Fibroblast of upper back skin (primary cell): ENCODE measurements around the gene AKR1C1.
A peak's percentile ranks its signal among the peaks of the same experiment; 100 is the strongest.
"Not testable (repeated sequence)": the region's sequence is repeated elsewhere in the genome, so short reads cannot be mapped to it uniquely, and the experiment has no call there.

Experiments used
- DNase-seq: peaks from one replicate; pipeline ENCODE4 v3.0.0-alpha.2; 2013

Gene AKR1C1

DNA sequence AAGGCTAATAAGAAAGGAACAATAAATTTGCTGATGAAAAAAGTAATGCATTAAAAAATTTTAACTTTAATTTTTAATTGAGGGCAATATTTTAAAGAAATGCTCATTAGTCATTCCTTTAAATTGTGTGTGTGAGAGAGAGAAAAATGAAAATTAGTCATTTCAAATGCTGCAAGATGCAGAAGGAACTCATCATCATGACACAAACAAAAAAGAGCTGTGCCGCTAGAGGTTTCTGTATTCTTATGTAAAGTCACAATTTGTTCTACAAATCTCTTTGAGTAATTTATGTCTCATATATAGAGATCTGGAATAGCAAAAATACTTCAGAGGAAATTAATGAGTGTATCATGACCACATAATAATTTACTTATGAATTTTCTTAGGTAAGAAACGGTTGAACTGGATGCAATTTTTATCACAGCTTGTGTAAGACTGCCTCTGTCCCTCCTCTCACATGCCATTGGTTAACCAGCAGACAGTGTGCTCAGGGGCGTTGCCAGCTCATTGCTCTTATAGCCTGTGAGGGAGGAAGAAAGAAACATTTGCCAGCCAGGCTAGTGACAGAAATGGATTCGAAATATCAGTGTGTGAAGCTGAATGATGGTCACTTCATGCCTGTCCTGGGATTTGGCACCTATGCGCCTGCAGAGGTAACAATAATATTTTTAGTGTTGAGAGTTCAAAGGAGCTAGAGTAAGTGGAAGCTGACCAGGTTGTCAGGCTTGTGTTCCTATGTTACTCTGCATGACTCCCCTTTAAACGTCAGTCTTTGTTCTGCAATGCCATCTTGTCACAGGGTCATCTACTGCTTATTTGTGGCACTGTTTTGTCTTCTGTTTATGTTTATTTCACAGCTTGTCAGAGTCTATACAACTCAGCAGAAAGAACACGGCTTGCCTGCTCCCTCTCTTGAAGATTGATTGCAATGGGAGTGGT, at the start of gene AKR1C1:
Gene AKR1C1 (plus strand): TSS at position 540 of the 939 bp plus-strand sequence. CDS start 30 bp downstream, at position 570.
- DNase-seq = peak; percentile 20

DNA sequence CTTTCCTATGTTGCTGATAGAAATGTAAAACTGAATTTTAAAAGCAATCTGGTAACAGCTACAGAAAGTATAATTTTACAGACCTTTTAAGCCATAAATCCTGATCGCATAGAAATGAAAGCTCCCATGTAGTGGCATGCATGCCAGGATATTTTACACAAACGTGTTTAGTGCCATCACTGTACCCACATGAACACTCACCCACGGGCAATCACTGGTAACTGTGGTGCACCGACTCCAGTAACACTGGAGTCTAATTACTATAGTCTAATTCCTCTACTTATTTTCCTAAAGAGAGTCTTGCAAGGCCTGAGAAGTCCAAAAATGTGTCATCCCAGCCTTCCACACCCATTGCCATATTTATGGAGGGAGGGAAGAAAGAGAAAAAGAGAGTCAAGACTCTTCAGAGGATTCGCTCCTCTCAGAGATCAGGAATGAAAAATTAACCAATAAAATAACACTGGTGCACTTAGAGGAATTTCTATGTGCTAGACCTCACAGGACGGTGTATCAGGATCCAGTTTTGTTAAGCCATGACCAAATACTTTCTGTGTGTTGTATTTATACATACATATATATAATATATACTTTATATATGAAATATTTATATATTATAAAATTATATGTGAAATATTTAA, 48.9 kb upstream of the AKR1C1 start:
- no peak for DNase-seq

- no peak for DNase-seq
Observed at GRCh38 chr10:4916086-4916716, 47.0 kb upstream of the AKR1C1 start.

- no peak for DNase-seq
Observed at GRCh38 chr10:4918236-4918635, 45.0 kb upstream of the AKR1C1 start.

GRCh38 chr10:4924482-4924881, 38.7 kb upstream of the AKR1C1 start:
- DNase-seq = not testable (repeated sequence)

GRCh38 chr10:4926400-4926799, 36.8 kb upstream of the AKR1C1 start:
- DNase-seq = no peak

DNA sequence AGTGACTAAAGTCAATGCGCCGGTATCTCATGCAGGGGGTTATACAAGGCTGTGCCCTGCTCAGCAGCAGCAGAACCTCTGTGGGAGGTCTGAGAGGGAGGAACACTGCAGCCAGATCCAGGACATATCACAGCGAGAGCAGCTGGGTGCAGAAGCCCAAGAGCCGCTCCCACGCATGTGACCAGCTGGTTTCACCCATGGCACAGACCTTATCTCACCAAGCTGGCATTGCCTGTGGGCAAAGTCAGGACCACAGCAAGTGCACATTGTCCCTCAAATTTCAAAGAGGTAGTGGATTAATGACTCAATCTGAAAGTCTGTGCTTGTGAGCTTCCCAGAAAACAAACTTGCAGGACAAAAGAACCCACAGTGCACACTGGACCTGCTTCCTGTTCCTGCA, 31.6 kb upstream of the AKR1C1 start:
- no peak for DNase-seq

- DNase-seq = no peak
Observed at GRCh38 chr10:4934391-4934987, 28.7 kb upstream of the AKR1C1 start.

DNA sequence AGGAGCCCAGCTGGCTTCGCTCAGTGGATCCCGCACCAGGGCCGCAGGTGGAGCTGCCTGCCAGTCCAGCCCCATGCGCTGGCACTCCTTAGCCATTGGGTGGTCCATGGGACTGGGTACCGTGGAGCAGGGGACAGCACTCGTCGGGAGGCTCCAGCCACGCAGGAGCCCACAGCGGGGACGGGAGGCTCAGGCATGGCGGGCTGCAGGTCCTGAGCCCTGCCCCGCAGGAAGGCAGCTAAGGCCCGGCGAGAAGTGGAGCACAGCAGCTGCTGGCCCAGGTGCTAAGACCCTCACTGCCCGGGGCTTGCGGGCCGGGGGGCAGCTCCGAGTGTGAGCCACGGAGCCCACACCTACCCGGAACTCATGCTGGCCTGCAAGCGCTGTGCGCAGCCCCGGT, 25.9 kb upstream of the AKR1C1 start:
- no peak for DNase-seq

- DNase-seq = no peak
Observed at GRCh38 chr10:4939224-4940072, 23.8 kb upstream of the AKR1C1 start.

GRCh38 chr10:4940073-4940428, 23.2 kb upstream of the AKR1C1 start:
- not testable (repeated sequence) for DNase-seq

- not testable (repeated sequence) for DNase-seq
Observed at GRCh38 chr10:4940909-4941308, 22.3 kb upstream of the AKR1C1 start.

DNA sequence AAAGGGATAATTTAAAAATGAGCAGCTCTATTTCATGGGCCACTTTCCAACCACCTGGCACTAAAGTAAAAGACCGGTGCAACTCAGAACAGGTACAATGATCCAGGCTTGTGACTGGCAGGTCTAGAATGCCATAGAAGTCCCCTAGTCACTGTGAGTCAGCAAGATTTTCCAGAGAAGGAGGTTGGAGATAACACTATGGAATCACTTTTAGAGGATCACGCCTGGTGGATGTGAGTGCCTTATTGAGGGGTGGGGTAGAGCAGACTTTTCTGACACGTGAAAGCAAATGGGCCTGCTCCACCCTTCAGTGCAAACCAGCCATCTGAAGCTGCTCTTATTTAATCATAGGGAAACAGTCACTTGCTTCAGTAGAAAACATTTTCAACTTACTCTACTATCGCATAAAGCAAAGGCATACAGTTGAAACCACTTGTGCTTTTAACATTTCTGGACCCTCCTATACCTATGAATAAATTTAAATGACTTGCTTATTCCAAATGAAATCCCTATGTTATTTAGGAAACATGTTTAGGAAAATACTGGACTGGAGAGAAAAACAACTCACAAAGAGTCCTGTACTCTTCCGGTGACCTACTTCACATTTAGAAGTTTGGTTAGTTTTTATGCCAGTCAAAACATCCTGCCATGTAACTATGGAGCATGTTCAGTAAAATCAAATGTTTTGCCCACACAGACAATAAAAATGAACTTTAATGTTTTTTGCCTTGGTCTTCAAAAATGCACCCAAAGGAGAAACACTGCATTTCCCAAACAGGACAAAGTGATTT, 21.5 kb upstream of the AKR1C1 start:
- DNase-seq = no peak

DNA sequence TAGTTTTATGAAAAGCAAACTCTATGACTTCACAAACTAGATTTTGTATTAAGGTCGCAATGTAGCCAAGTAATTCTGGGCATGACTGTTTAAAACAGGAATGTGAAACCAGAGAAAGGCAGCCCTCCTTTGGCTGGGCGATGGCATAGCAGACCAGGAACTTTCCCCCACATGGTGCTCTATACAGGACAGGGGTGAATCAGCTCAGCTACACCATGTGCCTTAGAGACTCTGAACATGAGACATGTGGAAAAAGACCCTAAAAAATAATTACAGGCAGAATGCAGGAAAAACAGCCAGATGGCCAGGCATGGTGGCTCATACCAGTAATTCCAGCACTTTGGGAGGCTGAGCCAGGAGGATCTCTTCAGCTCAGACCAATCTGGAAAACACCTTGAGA, 20.3 kb upstream of the AKR1C1 start:
- DNase-seq = peak; percentile 65

- not testable (repeated sequence) for DNase-seq
Observed at GRCh38 chr10:4943416-4943815, 19.8 kb upstream of the AKR1C1 start.

GRCh38 chr10:4943821-4944220, 19.4 kb upstream of the AKR1C1 start:
- DNase-seq = peak; percentile 14

DNA sequence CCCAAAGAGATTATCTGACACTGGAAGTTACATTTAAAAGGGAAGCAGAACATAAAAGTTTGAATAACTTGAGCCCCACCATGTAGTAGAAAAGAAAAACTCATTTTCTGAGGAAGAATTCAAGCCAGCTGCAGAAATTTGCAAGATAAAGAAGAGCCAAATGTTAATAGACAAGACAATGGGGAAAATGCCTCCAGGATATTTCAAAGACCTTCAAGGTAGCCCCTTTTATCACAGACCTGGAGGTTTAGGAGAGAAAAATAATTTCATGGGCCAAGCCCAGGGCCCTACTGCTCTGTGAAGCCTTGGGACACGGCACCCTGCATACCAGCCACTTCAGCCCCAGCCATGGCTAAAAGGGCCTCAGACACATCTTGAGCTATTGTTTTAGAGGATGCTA, 18.4 kb upstream of the AKR1C1 start:
- no peak for DNase-seq

- DNase-seq = peak; percentile 35
Observed at GRCh38 chr10:4945766-4946717, 17.2 kb upstream of the AKR1C1 start.

GRCh38 chr10:4947039-4947634, 16.1 kb upstream of the AKR1C1 start:
- peak; percentile 6 for DNase-seq
